DND-41 (cell line): Measurements from ENCODE around the gene DNAJC17.

Experiments used
- CTCF ChIP-seq: IDR thresholded peaks from 2 replicates; pipeline ENCODE4 v1.5.1; 2012; ENCODE audit warnings: borderline replicate concordance, low read length, moderate library complexity, mild to moderate bottlenecking; ENCODE audit not compliant: poor library complexity, severe bottlenecking; ENCODE audit errors: extremely low read depth
- EZH2 ChIP-seq: IDR thresholded peaks from 3 replicates; pipeline ENCODE4 v1.6.1; 2012; ENCODE audit warnings: borderline replicate concordance, low read depth, mild to moderate bottlenecking, moderate library complexity, low read length, inconsistent platforms; ENCODE audit not compliant: severe bottlenecking

DNA sequence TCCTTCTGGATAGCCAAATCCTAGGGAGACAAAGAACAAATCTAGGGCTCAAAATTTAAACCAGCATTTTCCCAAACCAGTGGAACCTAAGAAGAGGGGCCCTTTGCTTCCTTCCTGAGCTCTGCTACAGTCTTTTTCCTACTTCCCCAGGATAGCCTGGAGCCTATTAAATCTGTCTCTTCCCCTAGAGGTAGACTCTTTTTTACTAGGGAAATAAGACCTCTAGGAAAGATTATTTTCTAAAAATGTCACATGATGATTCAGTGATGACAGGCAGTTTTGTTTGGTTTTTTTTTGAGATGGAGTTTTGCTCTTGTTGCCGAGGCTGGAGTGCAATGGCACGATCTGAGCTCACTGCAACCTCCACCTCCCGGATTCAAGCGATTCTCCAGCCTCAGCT lies 70.7 kb downstream of the DNAJC17 start:
- TF ChIP-seq CTCF: no peak
- no peak for TF ChIP-seq EZH2
